Measurements from ENCODE around the gene BTBD6. TPM values are rescaled to one million over a fixed set of nuclear protein-coding genes. Genes with fewer than 3 reads are reported as not detected.
"Not testable (repeated sequence)": the region's sequence is repeated elsewhere in the genome, so short reads cannot be mapped to it uniquely, and the experiment has no call there.

The BTBD6 gene
- total and polyA plus RNA-seq, 5 experiments from 2014 or later = 5.5 to 42.8 (median 15.6) TPM

- peak in 3 of 10 donors; percentile 25 to 40 (median 35) for DNase-seq
Observed at GRCh38 chr14:105281371-105282097, 33.2 kb downstream of the BTBD6 start.

GRCh38 chr14:105282098-105282725 lies 33.9 kb downstream of the BTBD6 start:
- H3K4me3 Mint-ChIP-seq = peak overlapping the region in 1 of 10 donors; percentile 28
- H3K9me3 Mint-ChIP-seq = no peaks in the 10 kb centered on the region
- peaks cover 0 to 20% (median 2%) of the 10 kb centered on the region in 3 donors for H3K36me3 Mint-ChIP-seq
- H3K4me1 Mint-ChIP-seq = peaks cover 23 to 60% (median 38%) of the 10 kb centered on the region in 4 donors
- H3K27me3 Mint-ChIP-seq = no peaks in the 10 kb centered on the region
- peak overlapping the region in 5 of 10 donors; percentile 43 to 83 (median 51) for H3K27ac Mint-ChIP-seq
- ATAC-seq = no peak
- no peak for DNase-seq
- POLR2A ChIA-PET = interaction anchor here (0.7 kb wide), 1 partner anchor 207 kb away, joined by 3 read pairs; no protein-coding TSS in a partner anchor

More at GRCh38 chr14:105281371-105282097, 33.2 kb downstream of the BTBD6 start:
- Mint-ChIP-seq H3K4me3 (peak overlapping the region in 1 of 10 donors; percentile 28), H3K4me1 (peaks cover 23 to 53% (median 38%) of the 10 kb centered on the region in 4 donors), H3K27me3 (no peaks in the 10 kb centered on the region), H3K9me3 (no peaks in the 10 kb centered on the region), H3K36me3 (peaks cover 0 to 18% (median 2%) of the 10 kb centered on the region in 3 donors), H3K27ac (peak overlapping the region in 5 of 10 donors; percentile 40 to 83 (median 50))
- POLR2A ChIA-PET = interaction anchor here (0.7 kb wide), 1 partner anchor 208 kb away, joined by 3 read pairs; no protein-coding TSS in a partner anchor
- peak in 1 of 2 donors; percentile 52 for ATAC-seq

GRCh38 chr14:105283028-105283427 lies 34.7 kb downstream of the BTBD6 start:
- peak overlapping the region in 4 of 10 donors; percentile 13 to 79 (median 72) for H3K27ac Mint-ChIP-seq
- DNase-seq (no peak), ATAC-seq (no peak)
- no peaks in the 10 kb centered on the region for H3K9me3 Mint-ChIP-seq
- H3K4me3 Mint-ChIP-seq = peak overlapping the region in 1 of 10 donors; percentile 41
- H3K36me3 Mint-ChIP-seq = peaks cover 0 to 20% (median 2%) of the 10 kb centered on the region in 3 donors
- no peaks in the 10 kb centered on the region for H3K27me3 Mint-ChIP-seq
- POLR2A ChIA-PET = no interaction called here
- peaks cover 23 to 64% (median 42%) of the 10 kb centered on the region in 4 donors for H3K4me1 Mint-ChIP-seq

- H3K4me1 Mint-ChIP-seq = peaks cover 23 to 64% (median 43%) of the 10 kb centered on the region in 4 donors
- DNase-seq (peak in 2 of 10 donors; percentile 19 to 29), ATAC-seq (peak; percentile 56 to 77)
- peak overlapping the region in 5 of 10 donors; percentile 34 to 52 (median 45) for H3K4me3 Mint-ChIP-seq
- no peaks in the 10 kb centered on the region for H3K27me3 Mint-ChIP-seq
- no peaks in the 10 kb centered on the region for H3K9me3 Mint-ChIP-seq
- peaks cover 0 to 20% (median 2%) of the 10 kb centered on the region in 3 donors for H3K36me3 Mint-ChIP-seq
- POLR2A ChIA-PET = no interaction called here
- peak overlapping the region in 9 of 10 donors; percentile 26 to 88 (median 71) for H3K27ac Mint-ChIP-seq
Observed at GRCh38 chr14:105283899-105284298, 35.6 kb downstream of the BTBD6 start.

GRCh38 chr14:105285174-105285573 lies 36.8 kb downstream of the BTBD6 start:
- peaks cover 25 to 56% (median 44%) of the 10 kb centered on the region in 4 donors for H3K4me1 Mint-ChIP-seq
- no peaks in the 10 kb centered on the region for H3K9me3 Mint-ChIP-seq
- peaks cover 0 to 20% (median 0%) of the 10 kb centered on the region in 3 donors for H3K36me3 Mint-ChIP-seq
- ATAC-seq (no peak), DNase-seq (no peak)
- H3K27me3 Mint-ChIP-seq = no peaks in the 10 kb centered on the region
- POLR2A ChIA-PET = no interaction called here
- peak overlapping the region in 3 of 10 donors; percentile 3 to 79 (median 45) for H3K27ac Mint-ChIP-seq
- H3K4me3 Mint-ChIP-seq = no peak overlapping the region

- H3K27ac Mint-ChIP-seq = peak overlapping the region in 4 of 10 donors; percentile 13 to 80 (median 46)
- peaks cover 30 to 62% (median 52%) of the 10 kb centered on the region in 4 donors for H3K4me1 Mint-ChIP-seq
- no peaks in the 10 kb centered on the region for H3K9me3 Mint-ChIP-seq
- no peak overlapping the region for H3K4me3 Mint-ChIP-seq
- DNase-seq = no peak
- ATAC-seq = no peak
- POLR2A ChIA-PET = no interaction called here
- H3K27me3 Mint-ChIP-seq = no peaks in the 10 kb centered on the region
- H3K36me3 Mint-ChIP-seq = peaks cover 0 to 22% (median 0%) of the 10 kb centered on the region in 3 donors
Observed at GRCh38 chr14:105286759-105287144, 38.4 kb downstream of the BTBD6 start.

- POLR2A ChIA-PET = no interaction called here
- peak overlapping the region in 2 of 10 donors; percentile 20 to 80 for H3K27ac Mint-ChIP-seq
Observed at GRCh38 chr14:105287249-105288102, 39.1 kb downstream of the BTBD6 start.

GRCh38 chr14:105288936-105289335 lies 40.6 kb downstream of the BTBD6 start:
- Mint-ChIP-seq H3K36me3 (peaks cover 0 to 19% (median 0%) of the 10 kb centered on the region in 3 donors), H3K27ac (peak overlapping the region; percentile 5 to 81 (median 48)), H3K4me1 (peaks cover 19 to 63% (median 53%) of the 10 kb centered on the region in 4 donors), H3K4me3 (peak overlapping the region in 1 of 10 donors; percentile 7)
- DNase-seq, H3K27me3 Mint-ChIP-seq, H3K9me3 Mint-ChIP-seq, ATAC-seq: not testable (repeated sequence)
- POLR2A ChIA-PET = interaction anchor here (0.7 to 1.0 kb wide), 2 partner anchors 26 to 130 kb away, joined by 3 to 4 read pairs; partner anchors contain the start of gene PACS2

More at GRCh38 chr14:105287249-105288102, 39.1 kb downstream of the BTBD6 start:
- Mint-ChIP-seq H3K4me3 (no peak overlapping the region), H3K9me3 (no peaks in the 10 kb centered on the region), H3K4me1 (peaks cover 24 to 55% (median 50%) of the 10 kb centered on the region in 4 donors), H3K27me3 (no peaks in the 10 kb centered on the region), H3K36me3 (peaks cover 0 to 19% (median 0%) of the 10 kb centered on the region in 3 donors)
- ATAC-seq (no peak), DNase-seq (no peak)

GRCh38 chr14:105290621-105291346 lies 42.5 kb downstream of the BTBD6 start:
- Mint-ChIP-seq H3K4me1 (peaks cover 17 to 62% (median 48%) of the 10 kb centered on the region in 4 donors), H3K4me3 (peak overlapping the region in 3 of 10 donors; percentile 5 to 41 (median 26)), H3K27me3 (no peaks in the 10 kb centered on the region), H3K9me3 (no peaks in the 10 kb centered on the region), H3K36me3 (peaks cover 0 to 8% (median 0%) of the 10 kb centered on the region in 3 donors), H3K27ac (peak overlapping the region; percentile 37 to 99 (median 79))
- ATAC-seq = no peak
- POLR2A ChIA-PET = no interaction called here
- peak in 1 of 10 donors; percentile 43 for DNase-seq

GRCh38 chr14:105292826-105293711 lies 44.7 kb downstream of the BTBD6 start:
- peak overlapping the region; percentile 62 to 89 (median 70) for H3K4me3 Mint-ChIP-seq
- H3K27ac Mint-ChIP-seq = peak overlapping the region; percentile 58 to 99 (median 99)
- H3K36me3 Mint-ChIP-seq = peaks cover 0 to 8% (median 0%) of the 10 kb centered on the region in 3 donors
- DNase-seq (peak in 2 of 10 donors; percentile 25 to 34), ATAC-seq (peak; percentile 8 to 21)
- no peaks in the 10 kb centered on the region for H3K9me3 Mint-ChIP-seq
- H3K4me1 Mint-ChIP-seq = peaks cover 19 to 59% (median 43%) of the 10 kb centered on the region in 4 donors
- POLR2A ChIA-PET = interaction anchor here (1.0 to 1.8 kb wide), 3 partner anchors 8 to 199 kb away, joined by 4 to 13 read pairs (median 7); partner anchors contain the start of genes BRF1 and PACS2
- no peaks in the 10 kb centered on the region for H3K27me3 Mint-ChIP-seq
